PC-9 (cell line): ENCODE results near the gene SORCS2. TPM values are rescaled to one million over a fixed set of nuclear protein-coding genes. Genes with fewer than 3 reads are reported as not detected.

ENCODE experiments used
- BruUV-seq: library from RNA; stranded (reverse); fragments of 400-500 nt; replicated peaks from 2 replicates; lab custom pipeline; 2021; lab: Mats Ljungman, UMichigan
- CTCF ChIA-PET: fragments of 300-600 bp; sonication (Branson Sonifier 250); formaldehyde crosslinking; loops from one replicate; lab custom pipeline; 2022; ENCODE audit warnings: antibody characterized with exemption; lab: Charles Lee
- POLR2A ChIA-PET: fragments of 300-600 bp; sonication (Branson Sonifier 250); formaldehyde crosslinking; loops from one replicate; lab custom pipeline; 2022; ENCODE audit warnings: antibody characterized with exemption; ENCODE audit not compliant: unreplicated experiment; lab: Charles Lee
- DNase-seq, 2 experiments: peaks; one replicate each; pipeline versions ENCODE4 v3.0.0 to v3.0.0-alpha.2; 2015 to 2022; ENCODE audit warnings: mixed read lengths in 1 of 2
- H2AFZ ChIP-seq: fragments of 200-600 bp; sonication (generic); 2 replicates; pipeline ENCODE4 v1.8.1; 2017; ENCODE audit warnings: antibody characterized with exemption
- H3F3A ChIP-seq: fragments of 200-600 bp; sonication (generic); 2 replicates; pipeline ENCODE4 v1.8.1; 2017; ENCODE audit warnings: antibody characterized with exemption, mild to moderate bottlenecking, low read depth; ENCODE audit not compliant: insufficient read depth
- H3K27ac ChIP-seq: fragments of 200-600 bp; sonication (generic); 2 replicates; pipeline ENCODE4 v1.6.1; 2016; ENCODE audit warnings: mixed run types
- H3K27me3 ChIP-seq: fragments of 200-600 bp; sonication (generic); 2 replicates; pipeline ENCODE4 v1.6.1; 2016; ENCODE audit warnings: low read depth, mixed run types; ENCODE audit not compliant: insufficient read depth
- H3K36me3 ChIP-seq: fragments of 200-600 bp; sonication (generic); 2 replicates; pipeline ENCODE4 v1.6.1; 2016; ENCODE audit warnings: low read depth, mixed run types
- H3K4me1 ChIP-seq: fragments of 200-600 bp; sonication (generic); replicated peaks from 2 replicates; pipeline ENCODE4 v1.6.1; 2016; ENCODE audit warnings: mixed run types; ENCODE audit not compliant: insufficient read depth
- H3K4me2 ChIP-seq: fragments of 200-600 bp; sonication (generic); 2 replicates; pipeline ENCODE4 v1.6.1; 2017; ENCODE audit warnings: mixed run types
- H3K4me3 ChIP-seq: fragments of 200-600 bp; sonication (generic); 2 replicates; pipeline ENCODE4 v1.6.1; 2016; ENCODE audit warnings: mixed run types
- H3K79me2 ChIP-seq: fragments of 200-600 bp; sonication (generic); 2 replicates; pipeline ENCODE4 v1.6.1; 2017; ENCODE audit warnings: low read depth, mixed run types
- H3K9me2 ChIP-seq: fragments of 200-600 bp; sonication (generic); 2 replicates; pipeline ENCODE4 v1.8.1; 2017; ENCODE audit warnings: mild to moderate bottlenecking; ENCODE audit not compliant: insufficient read depth
- H3K9me3 ChIP-seq: fragments of 200-600 bp; sonication (generic); 2 replicates; pipeline ENCODE4 v1.8.1; 2016; ENCODE audit warnings: low read depth; ENCODE audit not compliant: insufficient read depth
- H4K20me1 ChIP-seq: fragments of 200-600 bp; sonication (generic); 2 replicates; pipeline ENCODE4 v1.8.1; 2017; ENCODE audit not compliant: insufficient read depth
- CTCF ChIP-seq: fragments of 200-600 bp; sonication (generic); conservative IDR thresholded peaks from 2 replicates; pipeline ENCODE4 v1.6.1; 2017; ENCODE audit warnings: mixed run types, antibody characterized with exemption, mild to moderate bottlenecking, moderate library complexity
- EZH2 ChIP-seq: fragments of 200-600 bp; sonication (generic); IDR thresholded peaks from 2 replicates; pipeline ENCODE4 v1.8.0; 2017; ENCODE audit warnings: antibody characterized with exemption, low read depth
- intact Hi-C: fragments of 100-400 bp; cut with micrococcal nuclease; formaldehyde crosslinking; loops from one replicate; pipeline ENCODE4 v1.10.0; 2022; ENCODE audit not compliant: unreplicated experiment
- total RNA-seq: library from RNA; stranded (reverse); gene quantifications from 2 replicates; pipeline ENCODE4 v1.2.3, GENCODE V29; 2021

Gene SORCS2
- total RNA-seq, 1 experiment from 2014 or later: 25.8 TPM

GRCh38 chr4:7234355-7235029, 42.2 kb downstream of the SORCS2 start:
- Histone ChIP-seq H3K4me1 (no peaks in the 10 kb centered on the region), H3F3A (no peaks in the 10 kb centered on the region), H3K36me3 (no peaks in the 10 kb centered on the region), H3K4me3 (no peak overlapping the region), H3K27ac (no peak overlapping the region), H4K20me1 (no peaks in the 10 kb centered on the region), H2AFZ (no peak overlapping the region), H3K9me2 (no peaks in the 10 kb centered on the region), H3K79me2 (no peaks in the 10 kb centered on the region), H3K9me3 (no peaks in the 10 kb centered on the region), H3K27me3 (no peaks in the 10 kb centered on the region), H3K4me2 (no peak overlapping the region)
- DNase-seq: no peak
- no peak for TF ChIP-seq CTCF
- no peak for TF ChIP-seq EZH2
- no TSS peak for BruUV-seq
- ChIA-PET CTCF (no interaction called here), POLR2A (no interaction called here)
- intact Hi-C loops: no loop called here

GRCh38 chr4:7235030-7235380, 42.7 kb downstream of the SORCS2 start:
- Histone ChIP-seq H3K4me1 (no peaks in the 10 kb centered on the region), H3K36me3 (no peaks in the 10 kb centered on the region), H3K4me3 (no peak overlapping the region), H3K9me3 (no peaks in the 10 kb centered on the region), H3K4me2 (no peak overlapping the region), H3K79me2 (no peaks in the 10 kb centered on the region), H3F3A (no peaks in the 10 kb centered on the region), H2AFZ (no peak overlapping the region), H4K20me1 (no peaks in the 10 kb centered on the region), H3K27ac (no peak overlapping the region), H3K27me3 (no peaks in the 10 kb centered on the region), H3K9me2 (no peaks in the 10 kb centered on the region)
- CTCF ChIA-PET: no interaction called here
- POLR2A ChIA-PET: no interaction called here
- no TSS peak for BruUV-seq
- no peak for DNase-seq
- TF ChIP-seq CTCF (no peak), EZH2 (no peak)
- intact Hi-C loops: no loop called here

GRCh38 chr4:7236847-7237246, 44.5 kb downstream of the SORCS2 start:
- no peak overlapping the region for H2AFZ ChIP-seq
- CTCF ChIA-PET: no interaction called here

More at GRCh38 chr4:7236847-7237246, 44.5 kb downstream of the SORCS2 start:
- intact Hi-C loops: no loop called here
- Histone ChIP-seq H3K4me1 (no peaks in the 10 kb centered on the region), H3K9me3 (no peaks in the 10 kb centered on the region), H3K27ac (no peak overlapping the region), H3K27me3 (no peaks in the 10 kb centered on the region), H4K20me1 (no peaks in the 10 kb centered on the region), H3K79me2 (no peaks in the 10 kb centered on the region), H3F3A (no peaks in the 10 kb centered on the region), H3K36me3 (no peaks in the 10 kb centered on the region), H3K4me2 (no peak overlapping the region), H3K9me2 (no peaks in the 10 kb centered on the region), H3K4me3 (no peak overlapping the region)
- TF ChIP-seq CTCF: no peak
- no peak for TF ChIP-seq EZH2
- BruUV-seq: no TSS peak
- POLR2A ChIA-PET: no interaction called here
- no peak for DNase-seq
